ENCODE measurements around the gene FADS2.

The FADS2 gene

GRCh38 chr11:61850687-61851086, 22.6 kb downstream of the FADS2 start:
- DNase-seq: no peak

- no peak for DNase-seq
Observed at GRCh38 chr11:61851113-61851899, 23.2 kb downstream of the FADS2 start.

- DNase-seq: no peak
Observed at GRCh38 chr11:61851900-61852295, 23.8 kb downstream of the FADS2 start.

- no peak for DNase-seq
Observed at GRCh38 chr11:61853698-61854169, 25.6 kb downstream of the FADS2 start.

GRCh38 chr11:61854206-61854895, 26.3 kb downstream of the FADS2 start:
- no peak for DNase-seq

- DNase-seq: no peak
Observed at GRCh38 chr11:61854966-61855714, 27.0 kb downstream of the FADS2 start.

GRCh38 chr11:61855939-61856680, 28.0 kb downstream of the FADS2 start:
- no peak for DNase-seq

- DNase-seq: no peak
Observed at GRCh38 chr11:61860054-61860903, 32.2 kb downstream of the FADS2 start.

- DNase-seq: no peak
Observed at GRCh38 chr11:61861634-61862033, 33.5 kb downstream of the FADS2 start.

- DNase-seq: no peak
Observed at GRCh38 chr11:61862714-61863547, 34.8 kb downstream of the FADS2 start.

- DNase-seq: no peak
Observed at GRCh38 chr11:61863548-61864081, 35.5 kb downstream of the FADS2 start.

- no peak for DNase-seq
Observed at GRCh38 chr11:61864814-61865775, 37.0 kb downstream of the FADS2 start.

- DNase-seq: no peak
Observed at GRCh38 chr11:61866231-61866957, 38.3 kb downstream of the FADS2 start.

GRCh38 chr11:61866958-61867343, 38.9 kb downstream of the FADS2 start:
- no peak for DNase-seq

GRCh38 chr11:61868571-61869428, 40.7 kb downstream of the FADS2 start:
- DNase-seq: no peak

GRCh38 chr11:61869429-61869707, 41.3 kb downstream of the FADS2 start:
- no peak for DNase-seq

- no peak for DNase-seq
Observed at GRCh38 chr11:61869708-61870451, 41.8 kb downstream of the FADS2 start.

Data from NCI-H1417 treated with DMSO at 0.1 percent for 48 hours (cell line).